Activated T-cell treated with anti-CD3 and anti-CD28 coated beads for 48 hours (primary cell): ENCODE data around the gene CDKL5.
"Not testable (repeated sequence)": the region's sequence is repeated elsewhere in the genome, so short reads cannot be mapped to it uniquely, and the experiment has no call there.

Experiments
- DNase-seq: peaks from one replicate; pipeline ENCODE4 v3.0.0-alpha.2; 2020; ENCODE audit warnings: low read depth

Gene CDKL5

GRCh38 chrX:18575744-18576143, 150.3 kb downstream of the CDKL5 start:
- DNase-seq: no peak

- no peak for DNase-seq
These were observed 152.0 kb downstream of the CDKL5 start for GRCh38 chrX:18577400-18577799.

GRCh38 chrX:18578546-18578945, 153.1 kb downstream of the CDKL5 start:
- DNase-seq: no peak

- DNase-seq: no peak
These were observed 154.1 kb downstream of the CDKL5 start for GRCh38 chrX:18579495-18579894.

- DNase-seq: no peak
These were observed 157.6 kb downstream of the CDKL5 start for GRCh38 chrX:18582910-18583493.

GRCh38 chrX:18589292-18589691, 163.9 kb downstream of the CDKL5 start:
- not testable (repeated sequence) for DNase-seq

GRCh38 chrX:18591834-18592233, 166.4 kb downstream of the CDKL5 start:
- DNase-seq: no peak

GRCh38 chrX:18594079-18594478, 168.7 kb downstream of the CDKL5 start:
- no peak for DNase-seq

- DNase-seq: no peak
These were observed 170.7 kb downstream of the CDKL5 start for GRCh38 chrX:18596096-18596495.

GRCh38 chrX:18598413-18598812, 173.0 kb downstream of the CDKL5 start:
- no peak for DNase-seq

- no peak for DNase-seq
These were observed 182.6 kb downstream of the CDKL5 start for GRCh38 chrX:18607966-18608365.

GRCh38 chrX:18613930-18614639, 188.7 kb downstream of the CDKL5 start:
- DNase-seq: no peak

- DNase-seq: no peak
These were observed 191.4 kb downstream of the CDKL5 start for GRCh38 chrX:18616688-18617406.

- DNase-seq: no peak
These were observed 192.0 kb downstream of the CDKL5 start for GRCh38 chrX:18617407-18617750.

- DNase-seq: no peak
These were observed 193.9 kb downstream of the CDKL5 start for GRCh38 chrX:18619288-18619687.

- no peak for DNase-seq
These were observed 194.9 kb downstream of the CDKL5 start for GRCh38 chrX:18620349-18620748.

GRCh38 chrX:18624599-18624998, 199.2 kb downstream of the CDKL5 start:
- DNase-seq: no peak

- no peak for DNase-seq
These were observed 205.5 kb downstream of the CDKL5 start for GRCh38 chrX:18630934-18631333.

GRCh38 chrX:18638398-18638797, 213.0 kb downstream of the CDKL5 start:
- no peak for DNase-seq

- no peak for DNase-seq
These were observed 213.9 kb downstream of the CDKL5 start for GRCh38 chrX:18639280-18639679.

GRCh38 chrX:18640686-18641085, 215.3 kb downstream of the CDKL5 start:
- no peak for DNase-seq

GRCh38 chrX:18643243-18643642, 217.8 kb downstream of the CDKL5 start:
- no peak for DNase-seq

GRCh38 chrX:18643853-18644252, 218.4 kb downstream of the CDKL5 start:
- no peak for DNase-seq
